GM23248 (cell line): ENCODE measurements around the gene PLEKHA5. TPM values are rescaled to one million over a fixed set of nuclear protein-coding genes. Genes with fewer than 3 reads are reported as not detected.
"Not testable (repeated sequence)": the region's sequence is repeated elsewhere in the genome, so short reads cannot be mapped to it uniquely, and the experiment has no call there.

Source experiments
- DNase-seq: peaks from one replicate; pipeline ENCODE4 v3.0.0-alpha.2; 2015
- H2AFZ ChIP-seq: fragments of 200-600 bp; sonication (generic); 2 replicates; pipeline ENCODE4 v1.6.1; 2016; ENCODE audit warnings: antibody characterized with exemption
- H3F3A ChIP-seq: fragments of 200-600 bp; sonication (generic); 2 replicates; pipeline ENCODE4 v1.6.1; 2016; ENCODE audit warnings: mild to moderate bottlenecking, antibody characterized with exemption, mixed run types; ENCODE audit not compliant: insufficient read depth
- H3K27ac ChIP-seq: fragments of 200-600 bp; sonication (generic); 2 replicates; pipeline ENCODE4 v1.5.1; 2016; ENCODE audit warnings: mild to moderate bottlenecking
- H3K27me3 ChIP-seq: fragments of 200-600 bp; sonication (generic); replicated peaks from 2 replicates; pipeline ENCODE4 v1.6.1; 2016; ENCODE audit warnings: mild to moderate bottlenecking; ENCODE audit not compliant: insufficient read depth
- H3K36me3 ChIP-seq: fragments of 200-600 bp; sonication (generic); 2 replicates; pipeline ENCODE4 v1.6.1; 2016; ENCODE audit warnings: low read depth, mild to moderate bottlenecking
- H3K4me1 ChIP-seq: fragments of 200-600 bp; sonication (generic); 2 replicates; pipeline ENCODE4 v1.6.1; 2016; ENCODE audit warnings: mild to moderate bottlenecking; ENCODE audit not compliant: insufficient read depth
- H3K4me2 ChIP-seq: fragments of 200-600 bp; sonication (generic); one replicate; pipeline ENCODE4 v1.6.1; 2016; ENCODE audit warnings: mild to moderate bottlenecking; ENCODE audit not compliant: unreplicated experiment
- H3K4me3 ChIP-seq: fragments of 200-600 bp; sonication (generic); 2 replicates; pipeline ENCODE4 v1.5.1; 2016; ENCODE audit warnings: mild to moderate bottlenecking
- H3K79me2 ChIP-seq: fragments of 200-600 bp; sonication (generic); 2 replicates; pipeline ENCODE4 v1.6.1; 2016; ENCODE audit warnings: mild to moderate bottlenecking; ENCODE audit not compliant: insufficient read depth
- H3K9ac ChIP-seq: fragments of 200-600 bp; sonication (generic); 2 replicates; pipeline ENCODE4 v1.6.1; 2016; ENCODE audit warnings: mild to moderate bottlenecking
- H3K9me2 ChIP-seq: fragments of 200-600 bp; sonication (generic); 2 replicates; pipeline ENCODE4 v1.6.1; 2016; ENCODE audit warnings: mixed run types, mild to moderate bottlenecking, moderate library complexity; ENCODE audit not compliant: insufficient read depth
- H3K9me3 ChIP-seq: fragments of 200-600 bp; sonication (generic); one replicate; pipeline ENCODE4 v1.6.1; 2017; ENCODE audit warnings: low read depth
- H4K20me1 ChIP-seq: fragments of 200-600 bp; sonication (generic); 2 replicates; pipeline ENCODE4 v1.6.0; 2016; ENCODE audit not compliant: insufficient read depth
- EZH2 ChIP-seq: fragments of 200-600 bp; sonication (generic); IDR thresholded peaks from 2 replicates; pipeline ENCODE4 v1.6.1; 2018; ENCODE audit warnings: antibody characterized with exemption, mild to moderate bottlenecking; ENCODE audit not compliant: insufficient read depth, poor library complexity, severe bottlenecking
- EZH2phosphoT487 ChIP-seq: fragments of 200-600 bp; sonication (generic); IDR thresholded peaks from 2 replicates; pipeline ENCODE4 v1.6.1; 2018; ENCODE audit warnings: antibody characterized with exemption, moderate library complexity, mild to moderate bottlenecking, low read depth; ENCODE audit not compliant: insufficient read depth
- WGBS, 2 experiments: methylation state at CpG; one replicate each; pipeline ENCODE4 v1.1.6; 2015 to 2017; ENCODE audit warnings: low lambda C conversion rate in 2 of 2, low coverage in 1 of 2; ENCODE audit errors: missing lambda C conversion rate in 2 of 2; 5-methylcytosine and 5-hydroxymethylcytosine counted together
- in situ Hi-C: fragments of 300-500 bp; cut with MboI; formaldehyde crosslinking; loops from 2 replicates; pipeline ENCODE4 v1.15.0; 2020
- polyA plus RNA-seq: library from polyadenylated mRNA; unstranded; fragments of >200 nt; fragmentation: Nextera tagmentation; extraction: Ambion mirVana; gene quantifications from 2 replicates; pipeline ENCODE4 v1.2.1, GENCODE V29; 2016
- total RNA-seq: library from RNA; depleted of rRNA; stranded (reverse); fragments of >200 nt; shearing (Covaris generic); gene quantifications from 2 replicates; pipeline ENCODE4 v1.2.3, GENCODE V29; 2014

Gene PLEKHA5
- total and polyA plus RNA-seq, 2 experiments from 2014 or later, result 10.0 to 12.1 TPM

DNA sequence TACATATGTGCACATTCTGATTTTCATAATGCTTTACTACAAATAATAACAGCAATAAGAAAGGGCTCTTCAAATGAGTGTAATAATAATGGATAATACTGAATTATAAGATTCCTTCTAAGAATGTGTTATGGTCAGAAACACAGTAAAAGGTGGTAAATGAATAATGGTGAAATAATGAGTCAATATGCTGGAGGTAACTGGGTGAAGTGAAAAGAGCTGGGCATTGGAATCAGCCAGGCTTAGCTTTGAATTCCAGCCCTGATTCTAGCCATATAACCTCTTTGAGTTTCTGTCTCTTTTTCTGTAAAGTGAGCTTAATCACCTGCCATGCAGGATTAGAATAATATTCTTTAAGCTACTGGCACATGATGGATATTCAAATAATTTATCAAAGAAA, 39.1 kb downstream of the PLEKHA5 start:
- Histone ChIP-seq H2AFZ (no peak overlapping the region), H3F3A (no peaks in the 10 kb centered on the region), H3K9me3 (no peaks in the 10 kb centered on the region), H3K27ac (no peak overlapping the region), H3K36me3 (no peaks in the 10 kb centered on the region), H3K79me2 (peaks cover 16% of the 10 kb centered on the region), H3K27me3 (no peaks in the 10 kb centered on the region), H3K4me1 (no peaks in the 10 kb centered on the region), H4K20me1 (no peaks in the 10 kb centered on the region), H3K9me2 (no peaks in the 10 kb centered on the region), H3K9ac (no peak overlapping the region), H3K4me3 (no peak overlapping the region), H3K4me2 (no peak overlapping the region)
- TF ChIP-seq EZH2 (no peak), EZH2phosphoT487 (no peak)
- in situ Hi-C loops, result no loop called here
- DNase-seq, result no peak

DNA sequence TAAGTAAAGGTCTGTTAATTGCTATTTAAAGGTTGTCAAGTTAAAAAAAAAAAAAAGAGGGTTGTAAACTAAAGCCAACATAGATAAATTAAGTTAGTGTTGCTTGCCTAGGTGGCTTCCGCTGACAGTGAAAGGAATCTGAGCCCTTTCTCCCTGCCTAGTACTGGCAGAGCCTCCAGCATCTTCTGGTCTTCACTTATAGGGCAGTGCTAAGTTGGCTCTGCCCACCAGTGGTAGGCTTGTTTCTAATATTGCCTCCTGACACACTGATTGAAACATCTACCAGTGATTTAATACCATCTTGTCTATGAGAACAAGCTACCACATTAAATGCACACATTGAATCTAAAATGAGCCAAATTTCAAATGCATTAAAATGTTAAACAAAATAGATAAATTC, 39.7 kb downstream of the PLEKHA5 start:
- H3K79me2 ChIP-seq, result peaks cover 16% of the 10 kb centered on the region
- no peak overlapping the region for H3K9ac ChIP-seq
- no peaks in the 10 kb centered on the region for H3K9me3 ChIP-seq
- H3K4me3 ChIP-seq, result no peak overlapping the region
- no peaks in the 10 kb centered on the region for H3K9me2 ChIP-seq
- no peak for TF ChIP-seq EZH2
- WGBS, 2 experiments, result 92 to 96% methylated on average over 1 of the region's 1 CpG
- H3K36me3 ChIP-seq, result no peaks in the 10 kb centered on the region
- no peaks in the 10 kb centered on the region for H3K27me3 ChIP-seq
- in situ Hi-C loops, result no loop called here
- no peak overlapping the region for H3K4me2 ChIP-seq
- no peaks in the 10 kb centered on the region for H3K4me1 ChIP-seq
- H4K20me1 ChIP-seq, result no peaks in the 10 kb centered on the region
- H2AFZ ChIP-seq, result no peak overlapping the region
- H3F3A ChIP-seq, result no peaks in the 10 kb centered on the region
- no peak overlapping the region for H3K27ac ChIP-seq
- no peak for DNase-seq

DNA sequence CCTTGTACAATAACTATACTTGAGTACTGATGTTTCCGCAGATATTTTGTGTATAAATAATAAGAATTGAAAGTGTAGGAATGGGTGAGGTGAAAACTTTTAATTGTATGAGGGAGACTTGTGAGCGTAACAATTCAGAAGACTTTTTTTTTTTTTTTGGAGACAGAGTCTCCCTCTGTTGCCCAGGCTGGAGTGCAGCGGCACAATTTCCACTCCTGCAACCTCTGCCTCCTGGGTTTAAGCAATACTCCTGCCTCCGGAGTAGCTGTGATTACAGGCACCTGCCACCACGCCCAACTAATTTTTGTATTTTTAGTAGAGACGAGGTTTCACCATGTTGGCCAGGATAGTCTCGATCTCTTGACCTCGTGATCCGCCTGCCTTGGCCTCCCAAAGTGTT, 40.8 kb downstream of the PLEKHA5 start:
- not testable (repeated sequence) for H3K9me2 ChIP-seq, H4K20me1 ChIP-seq, H3K4me1 ChIP-seq, H3K9ac ChIP-seq, H3K27ac ChIP-seq, H3K4me2 ChIP-seq, H3K27me3 ChIP-seq, DNase-seq, H3K36me3 ChIP-seq, H3K4me3 ChIP-seq, H3F3A ChIP-seq, H2AFZ ChIP-seq, H3K9me3 ChIP-seq
- peaks cover 16% of the 10 kb centered on the region for H3K79me2 ChIP-seq
- in situ Hi-C loops, result loop anchor here (10.0 kb wide), 2 partner anchors 735 to 915 kb away; no protein-coding TSS in a partner anchor
- 91 to 92% methylated on average over 9 of the region's 9 CpGs for WGBS, 2 experiments

DNA sequence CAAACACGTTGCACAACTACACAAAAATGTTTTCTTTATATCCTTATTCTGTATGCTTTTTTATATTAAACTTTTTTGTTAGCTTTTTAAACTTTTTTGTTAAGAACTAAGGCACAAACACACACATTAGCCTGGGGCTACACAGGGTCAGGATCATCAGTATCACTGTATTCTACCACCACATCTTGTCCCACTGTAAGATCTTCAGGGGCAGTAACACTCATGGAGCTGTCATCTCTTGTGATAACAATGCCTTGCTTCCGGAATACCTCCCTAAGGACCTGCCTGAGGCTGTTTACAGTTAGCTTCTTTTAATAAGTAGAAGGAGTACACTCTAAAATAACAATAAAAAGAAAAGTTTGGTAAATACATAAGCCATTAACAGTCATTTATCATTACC, 42.2 kb downstream of the PLEKHA5 start:
- no peak overlapping the region for H3K4me2 ChIP-seq
- 91 to 95% methylated on average over 2 of the region's 2 CpGs for WGBS, 2 experiments
- H3K79me2 ChIP-seq, result peaks cover 16% of the 10 kb centered on the region
- no peak overlapping the region for H3K27ac ChIP-seq
- H4K20me1 ChIP-seq, result no peaks in the 10 kb centered on the region
- H3K4me3 ChIP-seq, result no peak overlapping the region
- H2AFZ ChIP-seq, result no peak overlapping the region
- H3K9me2 ChIP-seq, result no peaks in the 10 kb centered on the region
- no peaks in the 10 kb centered on the region for H3K9me3 ChIP-seq
- no peaks in the 10 kb centered on the region for H3F3A ChIP-seq
- H3K27me3 ChIP-seq, result no peaks in the 10 kb centered on the region
- no peaks in the 10 kb centered on the region for H3K4me1 ChIP-seq
- in situ Hi-C loops, result loop anchor here (10.0 kb wide), 2 partner anchors 737 to 917 kb away; no protein-coding TSS in a partner anchor
- TF ChIP-seq EZH2phosphoT487, result no peak
- no peak for TF ChIP-seq EZH2
- DNase-seq, result no peak
- no peak overlapping the region for H3K9ac ChIP-seq
- H3K36me3 ChIP-seq, result no peaks in the 10 kb centered on the region

DNA sequence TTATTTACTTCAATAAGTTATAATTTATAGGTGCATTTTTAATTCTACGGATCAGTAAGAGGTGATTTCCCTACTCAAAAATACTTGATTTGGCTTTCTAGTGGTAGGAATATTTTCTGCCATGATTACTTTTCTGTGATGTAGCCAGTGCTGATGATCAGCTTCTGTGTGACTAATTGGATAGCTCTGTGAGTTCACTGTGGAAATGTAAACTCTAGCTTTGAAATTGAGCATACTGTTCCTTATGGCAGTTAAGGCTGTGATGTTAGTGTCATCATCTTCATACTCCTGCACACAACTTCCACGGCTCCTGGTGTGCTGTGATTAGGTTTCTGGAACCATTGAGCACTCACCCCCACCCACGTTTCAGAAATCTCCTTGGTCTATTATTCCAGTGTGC, 48.2 kb downstream of the PLEKHA5 start:
- no peak overlapping the region for H3K9ac ChIP-seq
- no peaks in the 10 kb centered on the region for H3K79me2 ChIP-seq
- H3K9me2 ChIP-seq, result no peaks in the 10 kb centered on the region
- no peaks in the 10 kb centered on the region for H3K27me3 ChIP-seq
- 0 out of 2 replicates have a peak overlapping the region, but pooled peaks have one; percentile 28 for H2AFZ ChIP-seq
- no peaks in the 10 kb centered on the region for H3K36me3 ChIP-seq
- in situ Hi-C loops, result loop anchor here (10.0 kb wide), 2 partner anchors 743 to 923 kb away; no protein-coding TSS in a partner anchor
- DNase-seq, result peak; percentile 55
- no peaks in the 10 kb centered on the region for H4K20me1 ChIP-seq
- H3K4me1 ChIP-seq, result no peaks in the 10 kb centered on the region; the same call in 1 of the 2 replicates
- H3K4me2 ChIP-seq, result no peak overlapping the region
- H3K27ac ChIP-seq, result no peak overlapping the region
- TF ChIP-seq EZH2 (no peak), EZH2phosphoT487 (no peak)
- H3K4me3 ChIP-seq, result no peak overlapping the region
- H3F3A ChIP-seq, result peaks cover 5% of the 10 kb centered on the region; the same call in 1 of the 2 replicates
- 55 to 57% methylated on average over 3 of the region's 3 CpGs for WGBS, 2 experiments
- no peaks in the 10 kb centered on the region for H3K9me3 ChIP-seq
